Measurements from ENCODE around the gene OR1M1.

- TF ChIP-seq CTCF (IDR thresholded peaks at IDR 0.05 in 8 of 11, conservative IDR thresholded peaks at IDR 0.05 in 3 of 11) = no peak
- TF ChIP-seq POLR2A (IDR thresholded peaks at IDR 0.05) = no peak
Measured at GRCh38 chr19:9139609-9140158, 52.8 kb downstream of the OR1M1 start.

Data from spleen (tissue), 7 donors.